Naive B cell (primary cell): ENCODE data around the gene MGLL. TPM values are rescaled to one million over a fixed set of nuclear protein-coding genes. Genes with fewer than 3 reads are reported as not detected.

Experiments
- ATAC-seq, 2 donors: fragments of 150-1000 bp; cut with Tn5 transposase; 2 replicates each; pipeline ENCODE4 v1.10.0; 2021; ENCODE audit warnings: low read depth in 2 of 2, mild to moderate bottlenecking in 2 of 2, moderate library complexity in 2 of 2
- DNase-seq: peaks from one replicate; pipeline ENCODE4 v3.0.0; 2022
- H3K27ac Mint-ChIP-seq, 6 donors: one replicate each; pipeline ENCODE4 v1.8.0; 2020 to 2022; ENCODE audit warnings: mild to moderate bottlenecking in 6 of 6, mixed read lengths in 6 of 6, moderate library complexity in 5 of 6, inconsistent platforms in 2 of 6
- H3K27me3 Mint-ChIP-seq, 3 donors: one replicate each; pipeline ENCODE4 v1.8.0; 2021 to 2022; ENCODE audit warnings: mixed read lengths in 3 of 3, mild to moderate bottlenecking in 1 of 3
- H3K36me3 Mint-ChIP-seq, 2 donors: one replicate each; pipeline ENCODE4 v1.8.0; 2020 to 2022; ENCODE audit warnings: mixed read lengths in 2 of 2, inconsistent platforms in 1 of 2, mild to moderate bottlenecking in 1 of 2
- H3K4me1 Mint-ChIP-seq, 3 donors: one replicate each; pipeline ENCODE4 v1.8.0; 2020 to 2022; ENCODE audit warnings: mixed read lengths in 3 of 3, inconsistent platforms in 1 of 3, mild to moderate bottlenecking in 1 of 3, moderate library complexity in 1 of 3
- H3K4me3 Mint-ChIP-seq, 8 donors: one replicate each; pipeline ENCODE4 v1.8.0; 2020 to 2022; ENCODE audit warnings: mild to moderate bottlenecking in 8 of 8, mixed read lengths in 8 of 8, moderate library complexity in 8 of 8, inconsistent platforms in 2 of 8
- H3K9me3 Mint-ChIP-seq, 7 donors: one replicate each; pipeline ENCODE4 v1.8.0; 2020 to 2022; ENCODE audit warnings: mixed read lengths in 7 of 7, mild to moderate bottlenecking in 5 of 7, inconsistent platforms in 2 of 7, moderate library complexity in 1 of 7
- polyA plus RNA-seq, 6 donors: library from polyadenylated mRNA; unstranded; fragments of 300-500 nt; fragmentation: Illumina TruSeq; gene quantifications; one replicate each; pipeline ENCODE4 v1.2.3, GENCODE V29; 2021; ENCODE audit warnings: low read depth in 6 of 6

MGLL gene
- polyA plus RNA-seq, 6 donors from 2014 or later: 0.40 to 3.6 (median 1.3) TPM; not detected in 1

GRCh38 chr3:127670229-127670559 lies 152.1 kb downstream of the MGLL start:
- no peak for DNase-seq
- Mint-ChIP-seq H3K27me3 (peaks cover 0 to 8% (median 0%) of the 10 kb centered on the region in 3 donors), H3K9me3 (no peaks in the 10 kb centered on the region), H3K4me1 (peaks cover 15 to 34% (median 34%) of the 10 kb centered on the region in 3 donors), H3K4me3 (peak overlapping the region in 6 of 8 donors; percentile 41 to 93 (median 53)), H3K36me3 (no peaks in the 10 kb centered on the region), H3K27ac (peak overlapping the region in 3 of 6 donors; percentile 24 to 96 (median 47))
- no peak for ATAC-seq

DNA sequence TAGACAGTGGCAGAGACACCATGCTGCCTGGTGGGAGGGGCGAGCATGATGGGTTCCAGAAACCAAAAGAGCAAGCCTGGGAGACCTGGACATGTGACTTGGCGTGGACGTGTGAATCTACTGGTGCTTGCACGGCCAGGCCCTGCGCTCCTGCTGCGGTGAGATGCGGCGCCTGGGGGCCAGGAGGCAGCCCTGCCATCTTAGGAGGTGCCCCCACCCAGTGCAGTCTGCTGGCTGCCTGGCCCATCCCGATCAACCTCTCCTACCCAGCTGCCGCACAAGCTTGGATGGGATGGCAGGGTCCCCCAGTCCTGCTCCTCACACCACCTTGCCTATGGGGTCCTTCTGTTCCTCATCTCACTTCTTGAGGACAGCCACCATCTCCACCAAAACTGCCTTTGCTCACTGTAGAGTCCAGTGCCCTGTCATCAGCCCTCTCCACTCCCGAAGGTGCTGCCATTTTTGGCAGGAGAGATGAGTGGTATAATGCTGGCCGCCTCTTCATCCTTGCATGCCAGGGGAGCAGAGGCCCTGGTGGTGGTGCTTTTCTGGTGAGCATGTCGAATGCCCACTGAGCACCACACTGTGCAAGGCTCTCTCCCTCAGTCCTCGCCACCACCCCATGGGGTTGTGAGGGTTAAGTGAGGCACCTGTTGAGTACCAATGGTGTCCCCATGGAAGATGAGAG lies 152.6 kb downstream of the MGLL start:
- Mint-ChIP-seq H3K36me3 (no peaks in the 10 kb centered on the region), H3K4me1 (peaks cover 10 to 31% (median 29%) of the 10 kb centered on the region in 3 donors), H3K27me3 (peaks cover 0 to 8% (median 0%) of the 10 kb centered on the region in 3 donors), H3K9me3 (no peaks in the 10 kb centered on the region), H3K4me3 (peak overlapping the region in 2 of 8 donors; percentile 84 to 93), H3K27ac (peak overlapping the region in 2 of 6 donors; percentile 42 to 78)
- no peak for DNase-seq
- no peak for ATAC-seq

GRCh38 chr3:127668906-127669305 lies 153.4 kb downstream of the MGLL start:
- Mint-ChIP-seq H3K27me3 (peaks cover 0 to 8% (median 0%) of the 10 kb centered on the region in 3 donors), H3K36me3 (no peaks in the 10 kb centered on the region), H3K4me3 (peak overlapping the region in 2 of 8 donors; percentile 2 to 83), H3K4me1 (peaks cover 5 to 23% (median 21%) of the 10 kb centered on the region in 3 donors), H3K9me3 (no peaks in the 10 kb centered on the region), H3K27ac (peak overlapping the region in 2 of 6 donors; percentile 42 to 67)
- no peak for ATAC-seq
- no peak for DNase-seq

- H3K36me3 Mint-ChIP-seq: no peaks in the 10 kb centered on the region
- ATAC-seq (no peak), DNase-seq (no peak)
- H3K27ac Mint-ChIP-seq: no peak overlapping the region
- no peak overlapping the region for H3K4me3 Mint-ChIP-seq
- peaks cover 0 to 8% (median 3%) of the 10 kb centered on the region in 3 donors for H3K27me3 Mint-ChIP-seq
- no peaks in the 10 kb centered on the region for H3K9me3 Mint-ChIP-seq
- peaks cover 0 to 16% (median 15%) of the 10 kb centered on the region in 3 donors for H3K4me1 Mint-ChIP-seq
These were observed 155.1 kb downstream of the MGLL start for GRCh38 chr3:127667119-127667681.

DNA sequence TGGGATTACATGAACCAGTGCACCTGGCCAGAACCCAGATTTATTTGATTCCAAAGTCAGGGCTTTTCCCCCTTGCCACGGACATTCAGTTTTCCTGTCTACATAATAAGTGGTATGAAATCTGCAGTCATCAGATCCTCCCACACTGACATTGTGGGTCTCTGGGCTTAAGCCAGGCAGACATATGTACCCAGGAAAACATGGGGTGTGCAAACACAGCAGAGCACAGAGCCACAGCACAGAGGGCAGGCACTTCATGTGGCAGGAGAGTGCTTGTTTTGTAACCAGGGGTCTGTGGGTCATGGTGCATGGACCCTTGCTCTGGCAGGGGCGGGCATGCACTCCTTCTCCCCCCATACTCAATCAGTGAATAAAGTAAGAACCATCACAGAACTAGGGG lies 155.6 kb downstream of the MGLL start:
- no peak for ATAC-seq
- H3K4me3 Mint-ChIP-seq: no peak overlapping the region
- H3K27me3 Mint-ChIP-seq: peaks cover 0 to 8% (median 3%) of the 10 kb centered on the region in 3 donors
- H3K27ac Mint-ChIP-seq: peak overlapping the region in 1 of 6 donors; percentile 33
- no peaks in the 10 kb centered on the region for H3K36me3 Mint-ChIP-seq
- H3K9me3 Mint-ChIP-seq: no peaks in the 10 kb centered on the region
- H3K4me1 Mint-ChIP-seq: peaks cover 0 to 12% (median 10%) of the 10 kb centered on the region in 3 donors
- DNase-seq: no peak

DNA sequence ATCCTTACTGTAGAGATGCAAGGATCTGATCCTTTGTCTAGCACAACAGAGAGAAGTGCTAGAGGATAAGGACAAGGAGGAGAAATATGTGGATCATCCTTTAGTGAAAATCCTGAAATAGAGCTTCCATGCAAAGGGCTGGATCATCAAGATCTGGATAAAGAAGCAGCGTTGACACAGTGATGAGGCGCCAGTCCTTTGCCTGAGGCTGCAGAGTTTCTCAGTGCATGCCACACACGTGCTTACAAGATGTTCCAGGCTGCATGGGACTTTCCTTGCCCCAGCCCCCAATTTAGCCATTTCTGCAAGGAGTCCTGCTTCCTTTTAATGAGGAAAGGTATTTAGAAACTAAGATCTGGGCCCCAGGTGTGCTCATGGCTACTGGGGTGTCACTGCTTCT lies 156.7 kb downstream of the MGLL start:
- ATAC-seq (no peak), DNase-seq (no peak)
- no peak overlapping the region for H3K4me3 Mint-ChIP-seq
- H3K4me1 Mint-ChIP-seq: peaks cover 0 to 4% (median 0%) of the 10 kb centered on the region in 3 donors
- peaks cover 0 to 8% (median 3%) of the 10 kb centered on the region in 3 donors for H3K27me3 Mint-ChIP-seq
- H3K36me3 Mint-ChIP-seq: no peaks in the 10 kb centered on the region
- H3K9me3 Mint-ChIP-seq: no peaks in the 10 kb centered on the region
- no peak overlapping the region for H3K27ac Mint-ChIP-seq

GRCh38 chr3:127665165-127665564 lies 157.2 kb downstream of the MGLL start:
- Mint-ChIP-seq H3K27me3 (peaks cover 0 to 8% (median 3%) of the 10 kb centered on the region in 3 donors), H3K4me1 (peaks cover 0 to 4% (median 0%) of the 10 kb centered on the region in 3 donors), H3K9me3 (no peaks in the 10 kb centered on the region), H3K4me3 (no peak overlapping the region), H3K36me3 (no peaks in the 10 kb centered on the region), H3K27ac (no peak overlapping the region)
- no peak for ATAC-seq
- no peak for DNase-seq

DNA sequence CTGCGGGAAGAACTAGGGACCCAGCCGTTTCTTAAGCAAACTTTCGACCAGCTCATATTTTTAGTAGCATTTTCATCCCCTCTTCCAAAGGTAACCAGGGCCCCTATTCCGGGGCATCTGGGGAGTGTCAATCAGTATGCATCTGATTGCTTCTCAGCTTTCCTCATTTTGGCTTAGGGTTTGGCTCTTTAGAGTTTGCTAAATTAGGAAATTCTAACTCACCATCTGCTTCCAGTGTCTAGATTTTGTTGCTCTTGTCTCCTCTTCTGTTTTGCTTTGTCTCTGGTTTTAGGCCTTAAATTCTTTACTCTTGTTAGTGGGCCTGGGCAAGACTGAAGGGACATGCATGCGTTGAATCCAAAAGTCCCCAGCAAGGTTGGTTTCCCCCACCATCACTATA lies 159.2 kb downstream of the MGLL start:
- no peak overlapping the region for H3K4me3 Mint-ChIP-seq
- H3K4me1 Mint-ChIP-seq: no peaks in the 10 kb centered on the region
- no peaks in the 10 kb centered on the region for H3K36me3 Mint-ChIP-seq
- DNase-seq (no peak), ATAC-seq (no peak)
- H3K27ac Mint-ChIP-seq: peak overlapping the region in 1 of 6 donors; percentile 83
- peaks cover 0 to 3% (median 0%) of the 10 kb centered on the region in 3 donors for H3K27me3 Mint-ChIP-seq
- no peaks in the 10 kb centered on the region for H3K9me3 Mint-ChIP-seq

DNA sequence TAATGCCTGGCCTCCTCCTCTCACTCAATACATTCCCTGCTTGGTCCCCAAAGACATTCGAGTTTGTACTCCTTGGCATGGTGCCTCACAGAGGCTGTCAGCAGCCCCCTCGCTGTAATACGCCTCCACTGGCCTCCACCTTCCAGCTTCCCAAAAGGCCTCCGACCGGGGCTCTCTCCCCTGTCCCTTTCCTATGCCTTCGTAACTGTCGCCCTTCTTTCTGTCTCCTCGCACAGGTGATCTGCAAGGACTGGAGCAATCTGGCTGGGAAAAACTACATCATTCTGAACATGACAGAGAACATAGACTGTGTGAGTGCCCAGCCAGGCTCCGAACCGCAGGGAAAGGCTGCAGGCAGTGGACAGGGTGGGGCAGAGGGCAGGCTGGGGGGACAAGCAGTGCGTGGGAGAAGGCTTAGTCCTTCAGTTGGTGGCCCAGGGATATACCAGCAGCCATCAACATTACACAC lies 160.3 kb downstream of the MGLL start:
- peaks cover 0 to 3% (median 0%) of the 10 kb centered on the region in 3 donors for H3K27me3 Mint-ChIP-seq
- no peaks in the 10 kb centered on the region for H3K4me1 Mint-ChIP-seq
- ATAC-seq (no peak), DNase-seq (no peak)
- H3K36me3 Mint-ChIP-seq: no peaks in the 10 kb centered on the region
- H3K27ac Mint-ChIP-seq: no peak overlapping the region
- H3K4me3 Mint-ChIP-seq: no peak overlapping the region
- no peaks in the 10 kb centered on the region for H3K9me3 Mint-ChIP-seq

- ATAC-seq: no peak
- Mint-ChIP-seq H3K36me3 (no peaks in the 10 kb centered on the region), H3K9me3 (no peaks in the 10 kb centered on the region), H3K27me3 (peaks cover 0 to 3% (median 0%) of the 10 kb centered on the region in 3 donors), H3K27ac (no peak overlapping the region), H3K4me3 (peak overlapping the region in 1 of 8 donors; percentile 45), H3K4me1 (no peaks in the 10 kb centered on the region)
- DNase-seq: no peak
These were observed 160.7 kb downstream of the MGLL start for GRCh38 chr3:127661600-127661999.

- ATAC-seq (no peak), DNase-seq (no peak)
- H3K36me3 Mint-ChIP-seq: no peaks in the 10 kb centered on the region
- H3K4me1 Mint-ChIP-seq: no peaks in the 10 kb centered on the region
- H3K4me3 Mint-ChIP-seq: no peak overlapping the region
- peaks cover 0 to 3% (median 0%) of the 10 kb centered on the region in 3 donors for H3K27me3 Mint-ChIP-seq
- H3K9me3 Mint-ChIP-seq: no peaks in the 10 kb centered on the region
- no peak overlapping the region for H3K27ac Mint-ChIP-seq
These were observed 161.6 kb downstream of the MGLL start for GRCh38 chr3:127660621-127661251.

DNA sequence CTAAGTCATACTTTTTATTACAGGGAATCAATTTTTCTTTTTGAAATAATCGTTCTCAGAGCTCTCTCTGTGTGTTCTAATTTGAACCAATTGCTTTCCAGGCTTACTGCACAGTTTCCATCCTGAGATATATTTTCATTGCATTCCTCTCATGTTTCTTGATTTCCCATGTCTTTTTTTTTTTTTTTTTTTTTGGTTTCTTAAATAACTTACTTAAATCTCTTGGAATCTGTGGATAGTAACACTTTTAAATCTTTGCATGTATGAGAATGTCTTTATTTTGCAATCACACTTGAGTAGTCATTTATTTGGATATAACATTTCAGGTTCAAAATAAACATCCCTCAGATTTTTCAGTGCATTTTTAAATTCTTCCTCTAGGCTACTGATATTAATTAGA lies 164.1 kb downstream of the MGLL start:
- H3K9me3 Mint-ChIP-seq: no peaks in the 10 kb centered on the region
- H3K27ac Mint-ChIP-seq: no peak overlapping the region
- no peaks in the 10 kb centered on the region for H3K36me3 Mint-ChIP-seq
- peaks cover 0 to 3% (median 0%) of the 10 kb centered on the region in 3 donors for H3K27me3 Mint-ChIP-seq
- ATAC-seq (no peak), DNase-seq (no peak)
- no peak overlapping the region for H3K4me3 Mint-ChIP-seq
- no peaks in the 10 kb centered on the region for H3K4me1 Mint-ChIP-seq

GRCh38 chr3:127656906-127657305 lies 165.4 kb downstream of the MGLL start:
- Mint-ChIP-seq H3K36me3 (no peaks in the 10 kb centered on the region), H3K4me3 (no peak overlapping the region), H3K4me1 (no peaks in the 10 kb centered on the region), H3K9me3 (no peaks in the 10 kb centered on the region), H3K27ac (no peak overlapping the region), H3K27me3 (no peaks in the 10 kb centered on the region)
- ATAC-seq (no peak), DNase-seq (no peak)

DNA sequence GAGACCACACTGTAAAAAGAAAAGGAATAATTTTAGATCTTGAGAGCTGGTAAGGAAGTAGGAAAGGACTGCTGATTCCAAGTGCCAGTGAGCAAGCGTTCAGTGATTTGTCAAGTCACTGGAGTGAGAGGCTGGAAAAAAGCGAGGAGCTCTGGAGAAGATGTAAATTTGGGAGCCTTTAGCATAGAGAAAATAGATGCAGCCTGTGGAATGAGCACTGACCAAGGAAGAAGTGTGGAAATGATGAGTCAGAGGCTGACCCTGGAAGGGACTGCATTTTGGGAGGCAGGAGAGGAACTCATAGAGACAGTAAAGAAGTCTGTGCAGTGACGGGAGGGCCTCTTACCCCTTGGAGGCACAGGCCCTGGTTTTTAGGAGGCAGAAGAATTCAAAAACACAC lies 166.7 kb downstream of the MGLL start:
- Mint-ChIP-seq H3K27ac (no peak overlapping the region), H3K4me1 (no peaks in the 10 kb centered on the region), H3K36me3 (no peaks in the 10 kb centered on the region), H3K4me3 (no peak overlapping the region), H3K9me3 (no peaks in the 10 kb centered on the region), H3K27me3 (no peaks in the 10 kb centered on the region)
- no peak for DNase-seq
- ATAC-seq: no peak
